ENCODE results near the gene SYF2. TPM values are rescaled to one million over a fixed set of nuclear protein-coding genes. Genes with fewer than 3 reads are reported as not detected.

SYF2 gene
- total and polyA plus RNA-seq, 2 donors (not counting 1 experiment from before 2014, with no cell fraction given), result 21.9 to 67.3 TPM

DNA sequence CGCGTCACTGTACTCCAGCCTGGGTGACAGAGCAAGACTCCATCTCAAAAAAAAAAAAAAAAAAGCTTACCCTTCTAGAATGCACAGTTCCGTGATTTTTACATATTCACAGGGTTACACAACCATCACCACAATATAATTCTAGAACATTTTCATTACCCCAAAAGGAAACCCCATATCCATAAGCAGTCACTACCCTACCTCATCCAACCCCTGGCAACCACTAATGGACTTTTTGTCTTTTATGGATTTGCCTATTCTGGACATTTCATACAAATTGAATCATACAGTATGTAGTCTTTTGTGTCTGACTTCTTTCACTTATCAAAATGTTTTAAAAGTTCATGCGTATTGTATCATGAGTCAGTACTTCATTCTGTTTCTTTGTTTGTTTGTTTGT lies 22.8 kb downstream of the SYF2 start:
- H3K79me2 ChIP-seq (ENCODE audit: control insufficient read depth, insufficient read depth, low read length), result no peaks in the 10 kb centered on the region
- no peak overlapping the region for H3K4me3 ChIP-seq (ENCODE audit: control extremely low read depth in 1 of 5, extremely low read depth in 1 of 5, insufficient read depth in 1 of 5, low read depth in 2 of 5, low read length in 4 of 5)
- ChIA-PET POLR2A (no interaction called here), CTCF (interaction anchor here (0.6 kb wide), 1 partner anchor 228 kb away, joined by 6 read pairs; no protein-coding TSS in a partner anchor)
- ATAC-seq (ENCODE audit: low read depth) (no peak), DNase-seq (no peak)
- H3K27me3 Mint-ChIP-seq, result peaks cover 3% of the 10 kb centered on the region
- no peaks in the 10 kb centered on the region for H3K36me3 ChIP-seq (replicated peaks in 1 of 2; ENCODE audit: control extremely low read depth in 1 of 2, control insufficient read depth in 1 of 2, extremely low read depth in 1 of 2, insufficient read depth in 2 of 2, low read length in 1 of 2)
- no peak overlapping the region for H3K27ac Mint-ChIP-seq
- no peak overlapping the region for H2AFZ ChIP-seq (ENCODE audit: insufficient read depth, low read depth, low read length, poor library complexity, severe bottlenecking)
- intact Hi-C loops (cut with micrococcal nuclease), result loop anchor here (5.0 kb wide), 1 partner anchor 277 kb away; the partner anchor contains the start of gene RUNX3
- H3K27ac ChIP-seq (ENCODE audit: low read length in 2 of 2), result no peak overlapping the region
- TF ChIP-seq EZH2 (IDR thresholded peaks at IDR 0.05; ENCODE audit: borderline replicate concordance, insufficient read depth, low read depth, low read length, poor library complexity, severe bottlenecking), result no peak
- TF ChIP-seq, protein P1, sequence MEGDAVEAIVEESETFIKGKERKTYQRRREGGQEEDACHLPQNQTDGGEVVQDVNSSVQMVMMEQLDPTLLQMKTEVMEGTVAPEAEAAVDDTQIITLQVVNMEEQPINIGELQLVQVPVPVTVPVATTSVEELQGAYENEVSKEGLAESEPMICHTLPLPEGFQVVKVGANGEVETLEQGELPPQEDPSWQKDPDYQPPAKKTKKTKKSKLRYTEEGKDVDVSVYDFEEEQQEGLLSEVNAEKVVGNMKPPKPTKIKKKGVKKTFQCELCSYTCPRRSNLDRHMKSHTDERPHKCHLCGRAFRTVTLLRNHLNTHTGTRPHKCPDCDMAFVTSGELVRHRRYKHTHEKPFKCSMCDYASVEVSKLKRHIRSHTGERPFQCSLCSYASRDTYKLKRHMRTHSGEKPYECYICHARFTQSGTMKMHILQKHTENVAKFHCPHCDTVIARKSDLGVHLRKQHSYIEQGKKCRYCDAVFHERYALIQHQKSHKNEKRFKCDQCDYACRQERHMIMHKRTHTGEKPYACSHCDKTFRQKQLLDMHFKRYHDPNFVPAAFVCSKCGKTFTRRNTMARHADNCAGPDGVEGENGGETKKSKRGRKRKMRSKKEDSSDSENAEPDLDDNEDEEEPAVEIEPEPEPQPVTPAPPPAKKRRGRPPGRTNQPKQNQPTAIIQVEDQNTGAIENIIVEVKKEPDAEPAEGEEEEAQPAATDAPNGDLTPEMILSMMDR (IDR thresholded peaks at IDR 0.05), result no peak
- WGBS (ENCODE audit: insufficient coverage), result 100% methylated on average over 1 of the region's 4 CpGs
- no peaks in the 10 kb centered on the region for H3K9me3 Mint-ChIP-seq (ENCODE audit: insufficient read depth)
- no peak overlapping the region for H3K4me2 ChIP-seq (replicated peaks; ENCODE audit: low read depth, low read length, poor library complexity, severe bottlenecking)
- H4K20me1 ChIP-seq (ENCODE audit: control insufficient read depth, insufficient read depth, low read length, poor library complexity, severe bottlenecking), result no peaks in the 10 kb centered on the region
- peaks cover 0 to 4% (median 0%) of the 10 kb centered on the region in 4 experiments for H3K27me3 ChIP-seq (replicated peaks in 1 of 4; ENCODE audit: control extremely low read depth in 1 of 4, control insufficient read depth in 3 of 4, insufficient read depth in 4 of 4, low read length in 3 of 4)
- H3K9ac ChIP-seq (ENCODE audit: low read length), result no peak overlapping the region
- H3K4me1 ChIP-seq (ENCODE audit: control insufficient read depth in 2 of 2, insufficient read depth in 2 of 2, low read length in 2 of 2), result no peaks in the 10 kb centered on the region
- H3K4me1 Mint-ChIP-seq, result no peaks in the 10 kb centered on the region
- no peak overlapping the region for H3K4me3 Mint-ChIP-seq
- no peaks in the 10 kb centered on the region for H3K9me3 ChIP-seq (ENCODE audit: control extremely low read depth in 1 of 3, control insufficient read depth in 2 of 3, insufficient read depth in 1 of 3, low read length in 2 of 3)

DNA sequence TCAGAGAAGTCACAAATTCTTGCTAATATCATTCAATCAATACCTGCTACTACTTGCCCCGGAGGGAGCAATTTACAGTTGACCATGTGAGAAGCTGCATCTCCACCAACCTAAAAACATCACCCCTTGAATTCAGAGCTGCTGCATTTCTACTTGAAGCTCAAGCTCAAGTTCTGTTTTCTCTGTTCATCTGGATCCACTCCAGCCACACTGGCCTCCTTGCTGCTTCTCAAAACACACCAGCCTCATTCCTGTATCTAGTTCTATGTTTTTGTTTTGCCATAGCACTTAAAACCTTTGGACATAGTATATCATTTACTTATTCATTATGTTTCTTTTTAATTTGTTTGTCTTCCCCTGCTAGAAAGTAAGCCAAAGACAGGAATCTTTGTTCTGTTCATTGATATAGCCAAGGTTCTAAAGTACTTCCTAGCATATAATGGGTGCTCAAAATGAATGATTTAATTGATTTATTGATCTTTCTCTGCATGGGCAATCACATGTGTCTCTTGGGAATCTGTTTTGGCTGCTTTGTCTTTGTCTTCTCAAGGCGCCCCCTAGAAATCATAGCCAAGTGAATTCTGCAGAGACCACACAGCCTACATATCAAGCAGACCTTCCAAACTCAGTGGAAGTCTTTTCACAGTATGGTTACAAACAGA lies 23.6 kb downstream of the SYF2 start:
- H3K9me3 ChIP-seq (ENCODE audit: control extremely low read depth in 1 of 3, control insufficient read depth in 2 of 3, insufficient read depth in 1 of 3, low read length in 2 of 3), result no peaks in the 10 kb centered on the region
- 94% methylated on average over 2 of the region's 2 CpGs for WGBS (ENCODE audit: insufficient coverage)
- H3K27me3 Mint-ChIP-seq, result peaks cover 3% of the 10 kb centered on the region
- no peaks in the 10 kb centered on the region for H3K36me3 ChIP-seq (replicated peaks in 1 of 2; ENCODE audit: control extremely low read depth in 1 of 2, control insufficient read depth in 1 of 2, extremely low read depth in 1 of 2, insufficient read depth in 2 of 2, low read length in 1 of 2)
- ChIA-PET POLR2A (no interaction called here), CTCF (interaction anchor here (0.6 kb wide), 1 partner anchor 229 kb away, joined by 6 read pairs; no protein-coding TSS in a partner anchor)
- no peak overlapping the region for H3K4me3 ChIP-seq (ENCODE audit: control extremely low read depth in 1 of 5, extremely low read depth in 1 of 5, insufficient read depth in 1 of 5, low read depth in 2 of 5, low read length in 4 of 5)
- DNase-seq (no peak), ATAC-seq (ENCODE audit: low read depth) (no peak)
- no peak for TF ChIP-seq EZH2 (IDR thresholded peaks at IDR 0.05; ENCODE audit: borderline replicate concordance, insufficient read depth, low read depth, low read length, poor library complexity, severe bottlenecking)
- TF ChIP-seq, protein P1 (IDR thresholded peaks at IDR 0.05), result no peak
- H3K27ac Mint-ChIP-seq, result no peak overlapping the region
- H3K27me3 ChIP-seq (replicated peaks in 1 of 4; ENCODE audit: control extremely low read depth in 1 of 4, control insufficient read depth in 3 of 4, insufficient read depth in 4 of 4, low read length in 3 of 4), result peaks cover 0 to 4% (median 0%) of the 10 kb centered on the region in 4 experiments
- H3K4me1 ChIP-seq (ENCODE audit: control insufficient read depth in 2 of 2, insufficient read depth in 2 of 2, low read length in 2 of 2), result no peaks in the 10 kb centered on the region
- H3K79me2 ChIP-seq (ENCODE audit: control insufficient read depth, insufficient read depth, low read length), result no peaks in the 10 kb centered on the region
- H3K4me1 Mint-ChIP-seq, result no peaks in the 10 kb centered on the region
- H2AFZ ChIP-seq (ENCODE audit: insufficient read depth, low read depth, low read length, poor library complexity, severe bottlenecking), result no peak overlapping the region
- intact Hi-C loops (cut with micrococcal nuclease), result loop anchor here (5.0 kb wide), 1 partner anchor 276 kb away; the partner anchor contains the start of gene RUNX3
- no peaks in the 10 kb centered on the region for H4K20me1 ChIP-seq (ENCODE audit: control insufficient read depth, insufficient read depth, low read length, poor library complexity, severe bottlenecking)
- no peak overlapping the region for H3K27ac ChIP-seq (ENCODE audit: low read length in 2 of 2)
- no peak overlapping the region for H3K4me3 Mint-ChIP-seq
- no peak overlapping the region for H3K4me2 ChIP-seq (replicated peaks; ENCODE audit: low read depth, low read length, poor library complexity, severe bottlenecking)
- no peak overlapping the region for H3K9ac ChIP-seq (ENCODE audit: low read length)
- H3K9me3 Mint-ChIP-seq (ENCODE audit: insufficient read depth), result no peaks in the 10 kb centered on the region
